Stimulated activated CD8-positive, alpha-beta memory T cell treated with anti-CD3 and anti-CD28 coated beads, Interleukin-4, amount 100 ng/mL, for 4 hours (primary cell): ENCODE measurements around the gene GMIP.

Source experiments
- DNase-seq, 2 donors: peaks; one replicate each; pipeline ENCODE4 v3.0.0-alpha.2; 2020; ENCODE audit warnings: low read depth in 2 of 2, low spot score in 1 of 2

GMIP gene

GRCh38 chr19:19659646-19660245 is 16.3 kb upstream of the GMIP start:
- DNase-seq, result no peak

- DNase-seq, result no peak
These were observed 13.9 kb upstream of the GMIP start for GRCh38 chr19:19657397-19657783.

GRCh38 chr19:19656451-19657396 is 13.3 kb upstream of the GMIP start:
- no peak for DNase-seq

GRCh38 chr19:19655641-19656343 is 12.3 kb upstream of the GMIP start:
- DNase-seq, result no peak

GRCh38 chr19:19655051-19655594 is 11.7 kb upstream of the GMIP start:
- DNase-seq, result no peak

- DNase-seq, result no peak
These were observed 11.0 kb upstream of the GMIP start for GRCh38 chr19:19654441-19654840.

GRCh38 chr19:19653597-19654147 is 10.2 kb upstream of the GMIP start:
- no peak for DNase-seq

GRCh38 chr19:19652482-19653295 is 9.2 kb upstream of the GMIP start:
- no peak for DNase-seq

GRCh38 chr19:19651076-19651475 is 7.6 kb upstream of the GMIP start:
- DNase-seq, result no peak

- no peak for DNase-seq
These were observed 6.9 kb upstream of the GMIP start for GRCh38 chr19:19650331-19650730.

GRCh38 chr19:19649580-19649995 is 6.1 kb upstream of the GMIP start:
- DNase-seq, result no peak

GRCh38 chr19:19649155-19649554 is 5.7 kb upstream of the GMIP start:
- no peak for DNase-seq

- DNase-seq, result no peak
These were observed 3.8 kb upstream of the GMIP start for GRCh38 chr19:19647037-19647835.

GRCh38 chr19:19645233-19645870 is 1.9 kb upstream of the GMIP start:
- DNase-seq, result no peak

- no peak for DNase-seq
These were observed 564 bp upstream of the GMIP start for GRCh38 chr19:19644054-19644388.

GRCh38 chr19:19642506-19643157 is 825 bp downstream of the GMIP start:
- DNase-seq, result peak in 1 of 2 donors; percentile 46

GRCh38 chr19:19637523-19638251 is 5.8 kb downstream of the GMIP start:
- no peak for DNase-seq

GRCh38 chr19:19637186-19637522 is 6.3 kb downstream of the GMIP start:
- DNase-seq, result no peak
